ENCODE results near the gene GOLIM4.
"Not testable (repeated sequence)": the region's sequence is repeated elsewhere in the genome, so short reads cannot be mapped to it uniquely, and the experiment has no call there.

The GOLIM4 gene

DNA sequence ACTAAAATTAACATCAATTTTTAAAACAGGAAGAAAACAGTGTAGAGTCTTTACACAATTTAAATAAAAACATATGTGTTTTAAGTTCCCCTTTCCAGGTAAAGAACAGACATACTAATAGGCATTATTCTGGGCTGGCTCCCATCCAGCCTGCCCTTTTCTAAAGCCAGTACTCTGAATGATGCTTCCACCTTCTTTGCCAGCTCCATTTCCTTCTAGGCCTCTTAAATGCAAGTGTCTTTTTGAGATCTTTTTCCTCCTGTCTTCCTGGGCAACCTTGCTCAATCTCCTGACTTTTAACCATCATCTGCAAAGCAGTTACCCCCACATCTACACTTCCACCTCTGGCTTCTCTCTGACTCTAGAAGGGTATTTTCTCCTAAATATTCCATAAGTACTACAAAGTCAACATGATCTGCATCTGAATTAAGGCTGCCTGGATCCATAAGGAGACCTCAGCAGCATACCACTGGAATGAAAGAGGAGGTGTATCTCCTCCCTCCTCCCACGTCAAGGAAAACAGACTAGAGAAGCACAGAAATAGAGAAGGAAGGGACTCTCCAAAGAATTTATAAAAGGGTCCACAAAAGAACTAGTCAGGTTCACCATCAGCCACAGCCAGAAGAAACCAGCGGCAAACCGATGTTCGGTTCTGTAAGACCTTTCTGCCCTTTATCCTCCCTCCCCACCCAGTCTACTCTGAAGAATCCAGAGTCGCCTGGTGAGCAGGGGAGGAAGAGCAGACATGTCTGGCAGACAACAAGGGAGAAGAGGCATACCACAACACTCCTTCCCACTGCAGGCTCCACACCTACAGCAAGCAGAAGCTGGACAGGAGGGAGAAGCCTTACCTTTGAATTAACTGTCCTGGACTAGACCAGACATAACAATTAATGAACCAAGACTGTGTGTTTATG lies 47.1 kb downstream of the GOLIM4 start:
- no peak for DNase-seq (ENCODE audit: low read depth in 2 of 2)

- DNase-seq (ENCODE audit: low read depth in 2 of 2): no peak
Measured at GRCh38 chr3:168047936-168048335, 47.8 kb downstream of the GOLIM4 start.

- no peak for DNase-seq (ENCODE audit: low read depth in 2 of 2)
Measured at GRCh38 chr3:168047190-168047795, 48.4 kb downstream of the GOLIM4 start.

DNA sequence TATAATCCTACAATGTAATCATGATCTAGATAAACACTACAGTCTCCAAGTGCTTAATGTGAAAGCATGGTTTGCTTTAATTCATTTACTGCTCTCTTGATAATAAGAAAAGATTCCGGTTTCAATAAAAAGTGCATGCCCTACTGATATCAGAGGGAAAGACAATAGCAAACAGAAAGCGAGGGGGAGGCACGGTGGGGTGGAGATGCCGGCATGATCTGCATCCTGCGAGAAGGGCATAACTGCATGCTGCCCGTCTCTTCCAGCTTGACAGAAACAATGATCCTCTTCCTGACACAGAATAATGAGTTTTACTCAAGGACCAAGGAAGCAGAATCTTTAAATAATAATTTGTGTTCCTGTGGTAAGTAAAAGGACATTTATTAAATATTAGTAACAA lies 51.7 kb downstream of the GOLIM4 start:
- no peak for DNase-seq (ENCODE audit: low read depth in 2 of 2)

DNA sequence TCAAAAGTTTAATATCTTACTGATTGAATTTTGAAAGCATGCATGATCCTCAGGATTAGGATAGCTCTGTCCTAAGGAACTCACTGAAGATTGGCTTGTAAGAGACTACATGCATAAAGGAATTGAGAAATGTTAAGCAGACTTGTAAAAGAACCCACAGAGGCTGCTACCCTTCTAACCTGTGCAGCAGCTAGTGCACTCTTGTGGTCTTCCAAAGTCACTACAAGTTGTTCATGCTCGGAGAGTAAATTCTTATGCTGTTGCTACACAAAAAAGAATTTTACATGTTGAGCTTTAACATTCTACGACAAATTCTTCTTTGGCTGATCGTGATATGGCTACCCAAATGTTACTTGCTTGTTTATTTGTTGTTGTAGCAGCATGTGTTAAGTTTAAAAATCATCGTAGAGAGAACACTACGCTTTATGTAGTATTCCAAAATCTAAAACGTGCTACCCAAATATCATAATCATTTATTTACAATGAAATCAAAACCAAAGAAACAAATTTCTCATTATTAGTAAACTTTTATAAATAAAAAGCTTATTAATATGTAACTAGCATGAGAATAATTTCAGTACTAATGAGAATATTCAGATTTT lies 55.0 kb downstream of the GOLIM4 start:
- no peak for DNase-seq (ENCODE audit: low read depth in 2 of 2)

DNA sequence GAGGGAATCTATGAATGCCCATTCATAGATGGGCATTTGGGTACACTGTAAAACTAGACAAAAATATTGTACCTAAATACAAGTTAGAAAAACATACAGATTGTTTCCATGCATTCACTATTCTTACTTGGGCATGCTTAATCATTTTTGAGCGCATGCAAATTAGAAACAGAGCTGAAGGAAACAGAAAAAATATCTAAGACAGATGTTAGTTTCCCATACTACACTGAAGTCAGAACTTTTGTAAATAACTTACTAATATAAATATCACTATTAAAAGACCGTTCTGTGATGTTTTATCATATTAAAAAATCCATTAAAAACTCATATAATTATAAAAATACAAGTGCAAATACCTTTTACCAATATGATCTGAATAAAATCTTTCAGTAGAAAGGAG lies 58.7 kb downstream of the GOLIM4 start:
- no peak for DNase-seq (ENCODE audit: low read depth in 2 of 2)

DNA sequence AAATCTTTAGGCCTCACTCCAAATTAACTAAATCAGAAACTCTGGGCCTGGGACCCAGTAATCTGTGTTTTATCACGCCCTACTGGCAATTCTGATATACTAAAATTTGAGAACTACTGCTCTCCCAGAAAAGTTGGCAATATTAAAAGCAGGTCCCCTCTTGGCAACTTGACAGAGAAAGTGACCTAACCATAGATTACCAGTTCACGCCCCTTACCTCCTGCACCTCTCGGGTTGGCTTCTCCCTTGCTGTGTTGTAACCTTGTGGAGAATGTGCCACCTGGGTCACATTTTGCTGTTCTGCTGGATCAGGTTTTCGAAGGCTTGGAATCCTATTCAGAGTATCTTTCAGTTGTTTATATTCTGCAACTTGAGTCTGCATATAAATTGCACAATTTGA lies 59.1 kb downstream of the GOLIM4 start:
- no peak for DNase-seq (ENCODE audit: low read depth in 2 of 2)

- no peak for DNase-seq (ENCODE audit: low read depth in 2 of 2)
Measured at GRCh38 chr3:168034152-168034928, 61.4 kb downstream of the GOLIM4 start.

DNA sequence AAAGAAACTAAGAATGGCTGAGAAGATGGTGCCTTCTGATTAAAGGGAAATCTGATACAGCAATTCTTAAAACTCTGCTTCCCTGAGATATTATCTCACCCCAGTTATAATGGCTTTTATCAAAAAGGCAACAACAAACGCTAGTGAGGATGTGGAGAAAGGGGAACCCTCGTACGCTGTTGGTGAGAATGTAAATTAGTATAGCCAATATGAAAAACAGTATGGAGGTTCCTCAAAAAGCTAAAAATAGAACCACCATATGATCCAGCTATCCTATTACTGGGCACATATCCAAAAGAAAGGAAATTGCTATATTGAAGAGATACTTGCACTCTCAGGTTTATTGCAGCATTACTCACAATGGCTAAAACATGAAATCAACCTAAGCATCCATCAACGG lies 65.1 kb downstream of the GOLIM4 start:
- no peak for DNase-seq (ENCODE audit: low read depth in 2 of 2)

DNA sequence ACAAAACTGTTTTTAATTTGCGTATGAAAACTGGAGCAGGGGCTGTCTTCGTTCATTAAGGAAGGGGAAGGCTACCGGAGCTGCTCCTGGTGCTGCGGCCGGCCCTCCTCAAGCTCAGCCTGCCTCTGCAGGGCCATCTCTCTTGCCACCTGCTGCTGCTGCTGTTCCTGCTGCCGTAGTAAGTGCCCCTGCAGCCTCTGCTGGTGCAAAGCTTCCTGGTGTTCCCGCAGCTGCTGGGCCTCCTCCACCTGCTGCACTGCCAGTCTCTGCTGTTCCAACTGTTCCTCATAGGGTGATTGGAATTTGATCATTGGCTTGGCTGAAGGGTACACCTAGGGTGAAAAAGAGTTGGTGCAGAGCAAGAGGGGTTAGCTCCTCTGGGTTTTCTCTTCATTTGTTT lies 66.0 kb downstream of the GOLIM4 start:
- DNase-seq (ENCODE audit: low read depth in 2 of 2): no peak

DNA sequence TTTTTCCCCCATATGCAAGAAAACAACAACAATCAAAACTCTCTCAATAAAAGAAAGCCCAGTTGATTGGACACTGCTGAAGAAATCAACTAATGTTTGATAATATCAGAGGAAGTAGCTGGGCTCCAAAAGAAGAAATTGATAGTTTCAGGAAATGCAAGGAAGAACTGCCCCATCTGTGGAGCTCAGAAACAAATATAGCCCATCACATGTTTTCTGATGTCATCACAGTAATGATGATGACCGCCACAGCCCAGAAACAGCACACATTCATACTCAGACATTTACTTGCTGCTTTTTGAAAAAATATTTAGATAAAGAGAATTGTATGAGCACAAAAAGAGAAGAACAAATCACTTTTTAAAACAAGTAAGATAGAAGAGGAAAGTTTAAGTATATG lies 67.6 kb downstream of the GOLIM4 start:
- DNase-seq (ENCODE audit: low read depth in 2 of 2): no peak

- no peak for DNase-seq (ENCODE audit: low read depth in 2 of 2)
Measured at GRCh38 chr3:168026764-168027163, 69.0 kb downstream of the GOLIM4 start.

DNA sequence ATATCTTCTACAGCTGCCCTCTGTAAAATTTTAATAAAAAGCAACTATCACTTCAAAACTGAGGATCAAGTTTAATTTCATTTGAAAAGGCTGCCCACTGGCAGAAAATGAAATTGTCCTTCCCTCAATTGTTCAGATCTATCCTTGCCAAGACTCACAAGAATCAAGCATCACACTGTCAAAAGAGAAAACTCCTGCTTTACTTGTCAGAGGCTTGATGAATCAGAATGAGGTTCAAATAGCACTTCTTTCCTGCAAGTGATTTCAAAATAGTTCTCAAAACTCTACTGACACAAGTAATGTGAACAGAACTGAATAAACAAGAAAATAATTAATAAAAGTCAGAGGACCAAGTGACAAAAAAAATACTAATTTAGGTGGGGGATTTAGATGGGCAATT lies 70.6 kb downstream of the GOLIM4 start:
- no peak for DNase-seq (ENCODE audit: low read depth in 2 of 2)

DNA sequence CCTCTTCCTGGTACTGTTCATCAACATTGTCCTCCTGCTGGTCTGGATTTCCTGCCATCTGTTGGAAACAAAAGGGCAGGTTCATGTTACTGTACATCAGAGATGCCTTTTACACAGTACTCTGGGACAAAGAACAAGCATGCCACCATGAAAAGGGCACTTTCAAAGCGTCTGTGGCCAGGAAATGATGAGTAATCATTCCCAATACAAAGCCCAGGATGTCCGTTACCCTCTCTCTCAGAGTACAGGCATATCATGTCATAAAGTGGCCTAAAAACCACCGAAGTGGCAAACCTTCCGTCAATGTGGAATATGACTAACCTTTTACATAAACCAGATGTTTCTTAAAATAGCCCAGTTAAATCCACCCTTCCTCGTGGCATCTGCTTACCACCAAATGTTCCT lies 71.2 kb downstream of the GOLIM4 start:
- no peak for DNase-seq (ENCODE audit: low read depth in 2 of 2)

GRCh38 chr3:168021737-168022450 lies 73.8 kb downstream of the GOLIM4 start:
- DNase-seq (ENCODE audit: low read depth in 2 of 2): no peak

DNA sequence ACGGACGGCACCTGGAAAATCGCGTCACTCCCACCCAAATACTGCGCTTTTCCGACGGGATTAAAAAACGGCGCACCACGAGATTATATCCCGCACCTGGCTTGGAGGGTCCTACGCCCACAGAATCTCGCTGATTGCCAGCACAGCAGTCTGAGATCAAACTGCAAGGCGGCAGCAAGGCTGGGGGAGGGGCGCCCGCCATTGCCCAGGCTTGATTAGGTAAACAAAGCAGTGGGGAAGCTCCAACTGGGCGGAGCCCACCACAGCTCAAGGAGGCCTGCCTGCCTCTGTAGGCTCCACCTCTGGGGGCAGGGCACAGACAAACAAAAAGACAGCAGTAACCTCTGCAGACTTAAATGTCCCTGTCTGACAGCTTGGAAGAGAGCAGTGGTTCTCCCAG lies 84.4 kb downstream of the GOLIM4 start:
- DNase-seq (ENCODE audit: low read depth in 2 of 2): not testable (repeated sequence)

DNA sequence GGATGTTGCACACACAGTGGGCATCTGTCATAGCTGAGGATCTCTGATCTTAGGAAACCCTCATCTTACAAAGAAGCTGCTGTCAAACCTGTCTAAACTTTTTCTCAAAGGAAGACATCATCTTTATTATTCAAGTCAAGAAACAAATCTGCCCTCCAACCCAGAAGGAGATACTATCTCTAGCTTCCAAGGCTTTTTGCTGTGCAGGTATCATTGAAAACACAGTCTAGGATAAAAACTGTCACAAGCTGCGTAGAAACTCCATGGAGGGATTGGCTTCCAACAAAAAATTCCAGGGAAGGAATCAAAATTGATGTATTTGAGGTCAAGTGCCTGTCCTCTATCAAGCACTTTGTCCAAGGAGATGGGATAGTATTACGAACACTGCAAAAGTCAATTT lies 89.1 kb downstream of the GOLIM4 start:
- no peak for DNase-seq (ENCODE audit: low read depth in 2 of 2)

- no peak for DNase-seq (ENCODE audit: low read depth in 2 of 2)
Measured at GRCh38 chr3:168003911-168004310, 91.8 kb downstream of the GOLIM4 start.

- DNase-seq (ENCODE audit: low read depth in 2 of 2): no peak
Measured at GRCh38 chr3:168002786-168003368, 92.8 kb downstream of the GOLIM4 start.

DNA sequence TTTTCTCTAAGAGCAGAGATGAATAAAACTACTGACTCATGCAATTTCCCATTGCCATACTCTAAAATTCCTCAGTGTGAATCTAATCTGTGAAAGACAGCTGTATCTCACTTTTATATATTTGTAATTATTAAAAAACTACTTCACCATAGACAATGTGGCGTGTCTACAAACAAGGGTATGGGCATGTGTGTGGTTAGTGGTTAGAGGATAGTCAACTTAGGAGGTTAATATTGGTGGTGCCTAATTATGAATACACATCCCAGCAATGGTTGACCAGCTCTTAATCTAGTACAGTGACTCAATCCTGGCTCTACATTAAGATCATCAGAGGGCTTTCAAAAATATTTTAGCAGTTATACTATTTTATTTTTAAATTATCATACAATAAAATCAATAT lies 94.5 kb downstream of the GOLIM4 start:
- DNase-seq (ENCODE audit: low read depth in 2 of 2): no peak

DNA sequence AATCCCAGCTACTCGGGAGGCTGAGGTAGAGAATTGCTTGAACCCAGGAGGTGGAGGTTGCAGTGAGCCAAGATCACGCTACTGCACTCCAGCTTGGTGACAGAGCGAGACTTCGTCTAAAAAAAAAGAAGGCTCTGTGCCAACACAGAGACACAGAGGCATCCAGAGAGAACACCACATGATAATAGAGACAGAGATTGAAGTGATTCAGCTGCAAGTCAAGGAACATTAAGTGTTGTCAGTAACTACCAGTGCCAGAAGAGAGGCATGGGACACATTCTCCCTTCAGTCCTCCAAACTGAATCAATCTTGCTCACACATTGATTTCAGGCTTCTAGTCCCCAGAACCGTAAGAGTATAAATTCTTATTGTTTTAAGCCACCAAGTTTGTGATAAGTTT lies 97.5 kb downstream of the GOLIM4 start:
- DNase-seq (ENCODE audit: low read depth in 2 of 2): no peak

Measured in stimulated activated CD4-positive, alpha-beta T cell treated with anti-CD3 and anti-CD28 coated beads, Interleukin-1b, Interleukin-23, amount 100 ng/mL, for 1 hour (primary cell).